KMS-11 (cell line): Measurements from ENCODE around the gene FAM111B.

ENCODE experiments used
- H2AFZ ChIP-seq: fragments of 200-600 bp; sonication (generic); 2 replicates; pipeline ENCODE4 v1.6.1; 2016; ENCODE audit warnings: antibody characterized with exemption, mixed run types, low read depth
- H3K27ac ChIP-seq: fragments of 200-600 bp; sonication (generic); 2 replicates; pipeline ENCODE4 v1.6.1; 2016; ENCODE audit warnings: mild to moderate bottlenecking, mixed run types
- H3K27me3 ChIP-seq: fragments of 200-600 bp; sonication (generic); 2 replicates; pipeline ENCODE4 v1.6.1; 2017; ENCODE audit warnings: mild to moderate bottlenecking, low read depth, mixed run types, moderate library complexity; ENCODE audit not compliant: insufficient read depth
- H3K36me3 ChIP-seq: fragments of 200-600 bp; sonication (generic); 2 replicates; pipeline ENCODE4 v1.6.1; 2017; ENCODE audit warnings: mild to moderate bottlenecking, mixed run types; ENCODE audit not compliant: insufficient read depth
- H3K4me1 ChIP-seq: fragments of 200-600 bp; sonication (generic); 2 replicates; pipeline ENCODE4 v1.6.1; 2016; ENCODE audit warnings: mild to moderate bottlenecking, low read depth, mixed run types; ENCODE audit not compliant: poor library complexity, severe bottlenecking
- H3K4me2 ChIP-seq: fragments of 200-600 bp; sonication (generic); 2 replicates; pipeline ENCODE4 v1.7.0; 2016; ENCODE audit warnings: mild to moderate bottlenecking, mixed run types
- H3K4me3 ChIP-seq: fragments of 200-600 bp; sonication (generic); IDR thresholded peaks from 2 replicates; pipeline ENCODE4 v1.6.1; 2017; ENCODE audit warnings: low read depth, low read length, mixed read lengths; ENCODE audit not compliant: insufficient read depth
- H3K79me2 ChIP-seq: fragments of 200-600 bp; sonication (generic); 2 replicates; pipeline ENCODE4 v1.6.1; 2016; ENCODE audit warnings: low read depth, mixed run types; ENCODE audit not compliant: insufficient read depth
- H3K9ac ChIP-seq: fragments of 200-600 bp; sonication (generic); 2 replicates; pipeline ENCODE4 v1.6.1; 2016; ENCODE audit warnings: mild to moderate bottlenecking, mixed run types
- H4K20me1 ChIP-seq: fragments of 200-600 bp; sonication (generic); 2 replicates; pipeline ENCODE4 v1.6.1; 2016; ENCODE audit warnings: mild to moderate bottlenecking, mixed run types; ENCODE audit not compliant: insufficient read depth
- TF ChIP-seq, protein P1 (sequence below): fragments of 200-600 bp; sonication (generic); conservative IDR thresholded peaks from 2 replicates; pipeline ENCODE4 v1.6.1; 2017; ENCODE audit warnings: low read depth, mild to moderate bottlenecking, antibody characterized with exemption, low read length, moderate library complexity, mixed read lengths

FAM111B gene

DNA sequence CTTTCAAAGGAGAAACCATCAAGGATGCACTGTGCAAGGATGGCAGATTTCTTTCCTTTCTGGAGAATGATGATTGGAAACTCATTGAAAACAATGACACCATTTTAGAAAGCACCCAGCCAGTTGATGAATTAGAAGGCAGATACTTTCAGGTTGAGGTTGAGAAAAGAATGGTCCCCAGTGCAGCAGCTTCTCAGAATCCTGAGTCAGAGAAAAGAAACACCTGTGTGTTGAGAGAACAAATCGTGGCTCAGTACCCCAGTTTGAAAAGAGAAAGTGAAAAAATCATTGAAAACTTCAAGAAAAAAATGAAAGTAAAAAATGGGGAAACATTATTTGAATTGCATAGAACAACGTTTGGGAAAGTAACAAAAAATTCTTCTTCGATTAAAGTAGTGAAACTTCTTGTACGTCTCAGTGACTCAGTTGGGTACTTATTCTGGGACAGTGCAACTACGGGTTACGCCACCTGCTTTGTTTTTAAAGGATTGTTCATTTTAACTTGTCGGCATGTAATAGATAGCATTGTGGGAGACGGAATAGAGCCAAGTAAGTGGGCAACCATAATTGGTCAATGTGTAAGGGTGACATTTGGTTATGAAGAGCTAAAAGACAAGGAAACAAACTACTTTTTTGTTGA, 45.4 kb downstream of the FAM111B start:
- peak overlapping the region; percentile 53 for H3K4me2 ChIP-seq
- peaks cover 44% of the 10 kb centered on the region for H3K4me1 ChIP-seq
- H3K27me3 ChIP-seq, result no peaks in the 10 kb centered on the region
- TF ChIP-seq, protein P1, sequence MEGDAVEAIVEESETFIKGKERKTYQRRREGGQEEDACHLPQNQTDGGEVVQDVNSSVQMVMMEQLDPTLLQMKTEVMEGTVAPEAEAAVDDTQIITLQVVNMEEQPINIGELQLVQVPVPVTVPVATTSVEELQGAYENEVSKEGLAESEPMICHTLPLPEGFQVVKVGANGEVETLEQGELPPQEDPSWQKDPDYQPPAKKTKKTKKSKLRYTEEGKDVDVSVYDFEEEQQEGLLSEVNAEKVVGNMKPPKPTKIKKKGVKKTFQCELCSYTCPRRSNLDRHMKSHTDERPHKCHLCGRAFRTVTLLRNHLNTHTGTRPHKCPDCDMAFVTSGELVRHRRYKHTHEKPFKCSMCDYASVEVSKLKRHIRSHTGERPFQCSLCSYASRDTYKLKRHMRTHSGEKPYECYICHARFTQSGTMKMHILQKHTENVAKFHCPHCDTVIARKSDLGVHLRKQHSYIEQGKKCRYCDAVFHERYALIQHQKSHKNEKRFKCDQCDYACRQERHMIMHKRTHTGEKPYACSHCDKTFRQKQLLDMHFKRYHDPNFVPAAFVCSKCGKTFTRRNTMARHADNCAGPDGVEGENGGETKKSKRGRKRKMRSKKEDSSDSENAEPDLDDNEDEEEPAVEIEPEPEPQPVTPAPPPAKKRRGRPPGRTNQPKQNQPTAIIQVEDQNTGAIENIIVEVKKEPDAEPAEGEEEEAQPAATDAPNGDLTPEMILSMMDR, result no peak
- H3K27ac ChIP-seq, result peak overlapping the region; percentile 46; the same call in 1 of the 2 replicates
- peaks cover 3% of the 10 kb centered on the region; the same call in 1 of the 2 replicates for H3K79me2 ChIP-seq
- H4K20me1 ChIP-seq, result 0 out of 2 replicates have a peak, but pooled peaks cover 4% of the 10 kb centered on the region
- H3K4me3 ChIP-seq, result no peak overlapping the region
- no peaks in the 10 kb centered on the region for H3K36me3 ChIP-seq
- H2AFZ ChIP-seq, result no peak overlapping the region
- no peak overlapping the region for H3K9ac ChIP-seq

DNA sequence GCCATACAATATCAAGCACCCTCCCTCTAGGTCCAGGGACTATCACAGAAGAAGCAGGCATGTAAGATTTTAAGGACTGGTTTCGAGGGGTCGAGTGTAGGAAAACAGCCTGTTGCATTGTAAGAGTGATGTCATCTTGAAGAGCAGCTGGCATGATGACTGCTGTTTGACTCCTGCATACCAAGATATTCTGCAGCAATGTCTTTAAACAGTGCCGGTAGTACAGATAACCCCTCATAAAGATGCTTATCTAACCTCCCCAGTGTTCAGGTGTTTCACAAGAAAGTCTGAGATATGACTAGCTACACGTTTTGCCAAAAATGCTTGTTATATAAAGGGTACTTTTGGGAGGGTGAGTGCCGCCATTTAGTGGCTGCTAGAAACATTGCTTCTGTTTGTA, 47.6 kb downstream of the FAM111B start:
- Histone ChIP-seq H3K79me2 (no peaks in the 10 kb centered on the region), H3K4me1 (peaks cover 45% of the 10 kb centered on the region), H3K27ac (no peak overlapping the region), H3K4me3 (no peak overlapping the region), H4K20me1 (0 out of 2 replicates have a peak, but pooled peaks cover 4% of the 10 kb centered on the region), H2AFZ (no peak overlapping the region), H3K9ac (no peak overlapping the region), H3K36me3 (no peaks in the 10 kb centered on the region), H3K4me2 (no peak overlapping the region), H3K27me3 (no peaks in the 10 kb centered on the region)
- TF ChIP-seq, protein P1, result no peak

DNA sequence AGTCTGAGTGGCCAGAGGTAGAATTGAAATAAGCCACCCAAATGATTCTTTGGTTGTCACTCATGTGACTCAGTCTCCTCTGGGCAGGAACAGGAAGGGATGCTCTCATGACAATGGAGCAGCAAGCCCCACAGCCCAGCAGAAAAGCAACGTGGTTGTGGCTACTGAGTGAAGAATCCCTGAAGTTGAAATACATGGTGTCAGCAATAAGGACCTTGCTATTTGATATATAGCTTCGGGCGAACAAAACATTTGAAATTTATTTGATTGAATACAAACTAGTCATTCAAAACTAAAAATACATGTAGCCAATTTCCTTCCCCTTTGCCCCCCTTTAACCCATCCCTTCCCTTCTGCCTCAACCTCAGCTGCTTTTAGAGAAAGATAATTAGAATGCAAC, 50.4 kb downstream of the FAM111B start:
- H3K4me3 ChIP-seq, result no peak overlapping the region
- H4K20me1 ChIP-seq, result no peaks in the 10 kb centered on the region
- no peak overlapping the region for H2AFZ ChIP-seq
- H3K4me1 ChIP-seq, result peaks cover 17% of the 10 kb centered on the region
- no peak overlapping the region for H3K4me2 ChIP-seq
- TF ChIP-seq, protein P1, result no peak
- H3K27me3 ChIP-seq, result no peaks in the 10 kb centered on the region
- no peaks in the 10 kb centered on the region for H3K79me2 ChIP-seq
- no peak overlapping the region for H3K27ac ChIP-seq
- H3K36me3 ChIP-seq, result no peaks in the 10 kb centered on the region
- H3K9ac ChIP-seq, result no peak overlapping the region

DNA sequence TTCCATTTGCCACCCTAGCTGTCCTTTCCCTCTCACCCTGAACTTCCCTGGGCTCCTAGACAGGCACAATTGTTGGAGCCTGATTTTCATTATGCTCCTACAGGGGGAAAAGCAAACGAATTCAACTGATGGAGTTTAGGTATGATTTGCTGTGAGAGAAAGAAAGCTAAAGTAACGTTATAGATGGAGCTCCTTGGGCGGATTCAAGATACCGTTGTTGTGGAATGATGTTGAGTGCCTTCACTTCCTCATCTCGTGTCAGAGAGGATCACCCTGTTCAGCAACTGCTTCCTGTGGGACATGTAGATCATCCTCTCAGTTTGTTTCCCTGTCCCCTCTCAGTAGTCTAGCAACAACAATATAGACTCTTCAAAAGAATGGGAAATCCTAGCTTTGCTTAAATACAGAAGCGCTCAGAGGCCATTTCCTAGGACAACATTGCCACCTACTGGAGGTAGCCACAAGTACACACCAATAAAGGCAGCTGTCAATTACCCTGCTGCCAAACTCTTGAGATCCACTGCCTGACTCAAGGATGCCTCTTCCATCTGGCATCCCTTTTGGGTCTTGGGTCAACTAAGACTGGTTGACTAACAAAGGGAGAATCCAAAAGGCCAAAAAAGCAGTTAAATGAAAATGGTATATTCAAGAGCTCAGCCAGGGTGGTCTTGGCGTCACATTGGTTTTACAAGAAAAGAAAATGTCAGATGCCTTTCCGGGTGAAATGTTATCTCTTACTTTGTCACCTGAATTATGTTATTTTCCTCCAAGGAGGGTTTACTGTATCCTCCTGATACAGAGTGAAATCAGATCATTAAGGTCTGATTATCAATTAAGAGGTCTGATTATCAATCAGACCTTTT, 51.4 kb downstream of the FAM111B start:
- Histone ChIP-seq H3K27ac (no peak overlapping the region), H4K20me1 (no peaks in the 10 kb centered on the region), H3K9ac (no peak overlapping the region), H2AFZ (no peak overlapping the region), H3K27me3 (no peaks in the 10 kb centered on the region), H3K4me3 (no peak overlapping the region), H3K4me2 (no peak overlapping the region), H3K4me1 (peaks cover 7% of the 10 kb centered on the region), H3K79me2 (no peaks in the 10 kb centered on the region), H3K36me3 (no peaks in the 10 kb centered on the region)
- TF ChIP-seq, protein P1, result peak; percentile 90
